Amniotic stem cell (primary cell): ENCODE results near the gene TRIM28.

ENCODE experiments used
- DNase-seq: peaks from one replicate; lab custom pipeline; 2025; lab: John Stamatoyannopoulos, UW

TRIM28 gene

DNA sequence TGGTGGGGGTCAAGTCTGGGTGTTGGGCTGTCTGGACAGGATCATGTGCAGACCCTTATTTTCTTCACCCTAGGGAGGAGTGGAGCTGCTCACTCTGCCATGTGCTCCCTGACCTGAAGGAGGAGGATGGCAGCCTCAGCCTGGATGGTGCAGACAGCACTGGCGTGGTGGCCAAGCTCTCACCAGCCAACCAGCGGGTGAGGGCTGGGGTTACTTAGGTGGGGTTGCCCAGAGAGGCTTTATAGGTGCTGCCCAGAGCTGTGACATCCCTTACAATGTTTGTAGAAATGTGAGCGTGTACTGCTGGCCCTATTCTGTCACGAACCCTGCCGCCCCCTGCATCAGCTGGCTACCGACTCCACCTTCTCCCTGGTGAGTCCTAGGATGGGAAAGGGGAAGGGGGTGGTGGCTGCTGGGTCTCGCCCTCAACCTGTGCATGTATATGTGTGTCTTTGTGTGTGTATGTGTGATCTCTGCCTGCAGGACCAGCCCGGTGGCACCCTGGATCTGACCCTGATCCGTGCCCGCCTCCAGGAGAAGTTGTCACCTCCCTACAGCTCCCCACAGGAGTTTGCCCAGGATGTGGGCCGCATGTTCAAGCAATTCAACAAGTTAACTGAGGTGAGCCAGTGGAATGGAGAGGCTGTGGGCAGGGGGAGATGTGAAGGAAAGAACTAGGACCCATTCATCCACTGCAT lies 5.9 kb downstream of the TRIM28 start:
- no peak for DNase-seq

DNA sequence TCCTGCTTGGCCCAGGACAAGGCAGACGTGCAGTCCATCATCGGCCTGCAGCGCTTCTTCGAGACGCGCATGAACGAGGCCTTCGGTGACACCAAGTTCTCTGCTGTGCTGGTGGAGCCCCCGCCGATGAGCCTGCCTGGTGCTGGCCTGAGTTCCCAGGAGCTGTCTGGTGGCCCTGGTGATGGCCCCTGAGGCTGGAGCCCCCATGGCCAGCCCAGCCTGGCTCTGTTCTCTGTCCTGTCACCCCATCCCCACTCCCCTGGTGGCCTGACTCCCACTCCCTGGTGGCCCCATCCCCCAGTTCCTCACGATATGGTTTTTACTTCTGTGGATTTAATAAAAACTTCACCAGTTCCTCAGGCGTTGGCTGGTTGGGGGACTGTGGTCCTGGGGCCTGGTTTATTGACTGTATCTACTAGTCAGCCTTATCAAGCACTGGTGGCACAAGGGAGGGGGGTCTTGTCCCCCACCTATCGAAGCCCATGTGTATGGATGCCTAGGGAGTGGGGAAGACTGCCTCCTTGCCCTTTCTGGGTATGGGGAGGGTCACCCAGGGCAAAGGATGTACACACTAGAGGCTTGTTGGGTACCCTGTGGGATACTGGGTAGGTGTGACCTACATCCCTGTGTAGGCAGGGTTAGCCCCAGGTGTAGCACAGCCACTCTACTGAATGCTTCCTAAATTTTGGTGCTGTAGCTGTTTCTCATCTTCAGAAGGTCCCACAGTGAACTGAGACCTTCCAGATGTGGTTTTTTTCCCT lies 6.7 kb downstream of the TRIM28 start:
- DNase-seq, result no peak

GRCh38 chr19:58551123-58551497 lies 7.2 kb downstream of the TRIM28 start:
- DNase-seq, result no peak

DNA sequence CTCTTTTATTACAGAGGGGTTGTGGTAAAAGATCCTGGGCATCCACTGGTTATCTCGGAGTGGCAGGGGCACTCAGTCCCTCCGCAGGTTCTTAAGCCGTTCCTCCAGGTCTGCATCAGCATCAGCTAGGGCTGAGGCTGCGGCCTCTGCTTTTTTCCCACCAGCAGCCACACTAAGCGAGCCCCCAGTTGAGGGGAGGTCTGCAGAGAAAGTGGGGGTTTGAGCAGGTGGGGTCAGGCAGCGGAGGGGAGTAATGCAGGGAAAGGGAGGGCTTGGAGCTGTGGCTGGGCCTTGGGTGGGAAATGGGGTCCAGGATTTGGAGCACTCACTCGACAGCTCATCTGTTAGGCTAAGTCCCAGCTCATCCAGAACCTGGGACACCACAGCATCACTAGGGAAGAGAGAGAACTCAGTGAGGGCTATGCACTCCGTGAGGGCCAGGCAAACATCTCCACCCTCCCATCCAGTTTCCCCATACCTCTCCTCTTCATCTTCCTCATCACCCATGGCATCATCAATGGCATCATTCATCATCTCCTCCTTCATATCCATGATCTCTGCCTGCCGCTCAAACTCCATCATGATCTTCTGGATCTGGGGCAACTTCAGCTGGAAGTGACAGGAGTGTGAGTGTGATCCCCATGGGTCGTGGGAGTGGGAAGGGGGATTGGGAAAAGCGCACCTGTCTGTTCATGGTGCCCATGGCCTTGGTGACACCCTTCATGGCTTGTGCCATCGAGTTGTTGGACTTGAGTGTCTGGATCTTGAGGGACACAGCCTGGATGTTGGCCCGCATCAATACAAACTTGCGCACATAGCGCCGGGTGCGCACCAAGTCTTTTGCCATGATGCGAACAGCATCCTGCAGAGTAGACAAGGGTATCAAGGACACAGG lies 8.0 kb downstream of the TRIM28 start:
- DNase-seq, result no peak

GRCh38 chr19:58552655-58553054 lies 8.8 kb downstream of the TRIM28 start:
- DNase-seq, result no peak

GRCh38 chr19:58553799-58554493 lies 10.1 kb downstream of the TRIM28 start:
- no peak for DNase-seq

DNA sequence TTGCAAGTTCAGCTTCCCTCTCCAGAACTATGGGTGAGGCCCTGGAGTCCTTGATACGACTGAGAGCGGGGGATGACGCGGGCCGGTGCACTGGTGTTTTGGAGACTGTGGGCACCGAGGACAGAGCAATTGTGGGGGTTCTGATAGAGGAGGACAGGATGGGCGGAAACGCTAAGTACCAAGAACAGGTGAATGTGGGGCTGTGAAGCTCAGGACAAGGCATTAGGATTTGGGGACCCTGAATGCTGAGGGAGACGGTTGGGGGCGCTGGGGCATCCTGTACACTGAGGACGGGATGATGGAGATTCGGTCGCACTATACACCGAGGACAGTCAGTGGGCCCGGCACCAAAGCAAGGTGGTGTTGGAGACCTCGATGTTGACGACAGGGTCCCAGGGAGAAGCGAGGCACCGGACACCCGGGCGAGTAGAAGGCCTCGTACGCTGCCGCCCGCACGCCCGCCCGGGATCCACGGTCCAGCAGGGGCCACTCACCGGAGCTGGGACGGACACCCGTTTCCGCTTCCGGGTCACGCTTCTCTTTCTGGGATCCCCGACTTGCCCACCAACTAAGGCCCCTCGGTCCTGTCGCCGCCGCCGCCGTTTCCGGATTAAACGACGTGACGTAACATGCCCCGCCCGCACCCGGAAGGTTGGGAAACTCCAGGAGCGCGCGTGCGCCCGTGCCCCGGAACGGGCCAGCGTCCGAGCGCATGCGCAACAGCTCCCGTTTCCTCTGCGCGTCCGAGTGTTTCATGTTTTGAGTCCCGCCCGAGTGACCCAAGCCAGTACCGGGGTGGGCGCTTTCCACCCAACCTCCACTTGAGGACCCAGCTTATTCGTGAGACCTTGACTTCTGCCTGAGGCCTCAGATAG lies 10.9 kb downstream of the TRIM28 start, which contains the start of gene CHMP2A:
Gene CHMP2A, minus strand, starts transcription at position 612 of the 875 bp plus-strand sequence. CDS start 893 bp downstream, outside the sequence.
- DNase-seq, result no peak

DNA sequence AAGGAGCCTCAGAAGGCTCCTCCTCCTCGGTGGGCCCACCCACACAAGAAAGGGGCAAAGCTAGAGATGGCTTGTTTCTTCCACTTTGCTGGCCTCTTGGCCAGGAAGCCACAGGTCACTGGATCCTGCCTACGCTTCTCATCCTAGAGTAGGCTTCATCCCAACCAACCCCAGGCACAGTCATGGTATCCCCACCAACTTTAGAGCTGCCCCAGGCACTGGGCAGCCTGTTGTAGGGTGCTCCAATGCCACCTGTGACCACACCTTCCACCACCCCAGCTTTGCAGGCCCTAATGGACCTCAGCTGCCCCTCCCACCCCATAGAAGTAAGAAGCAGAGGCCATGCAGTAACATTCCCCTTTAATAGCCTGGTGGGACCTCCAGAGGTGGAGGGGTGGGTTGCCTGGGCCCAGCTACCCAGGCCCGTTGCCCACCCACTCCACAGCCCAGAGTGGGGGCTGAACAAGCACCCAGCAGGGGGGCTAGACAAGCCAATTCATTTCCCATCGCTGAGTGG lies 11.6 kb downstream of the TRIM28 start:
- DNase-seq, result no peak

DNA sequence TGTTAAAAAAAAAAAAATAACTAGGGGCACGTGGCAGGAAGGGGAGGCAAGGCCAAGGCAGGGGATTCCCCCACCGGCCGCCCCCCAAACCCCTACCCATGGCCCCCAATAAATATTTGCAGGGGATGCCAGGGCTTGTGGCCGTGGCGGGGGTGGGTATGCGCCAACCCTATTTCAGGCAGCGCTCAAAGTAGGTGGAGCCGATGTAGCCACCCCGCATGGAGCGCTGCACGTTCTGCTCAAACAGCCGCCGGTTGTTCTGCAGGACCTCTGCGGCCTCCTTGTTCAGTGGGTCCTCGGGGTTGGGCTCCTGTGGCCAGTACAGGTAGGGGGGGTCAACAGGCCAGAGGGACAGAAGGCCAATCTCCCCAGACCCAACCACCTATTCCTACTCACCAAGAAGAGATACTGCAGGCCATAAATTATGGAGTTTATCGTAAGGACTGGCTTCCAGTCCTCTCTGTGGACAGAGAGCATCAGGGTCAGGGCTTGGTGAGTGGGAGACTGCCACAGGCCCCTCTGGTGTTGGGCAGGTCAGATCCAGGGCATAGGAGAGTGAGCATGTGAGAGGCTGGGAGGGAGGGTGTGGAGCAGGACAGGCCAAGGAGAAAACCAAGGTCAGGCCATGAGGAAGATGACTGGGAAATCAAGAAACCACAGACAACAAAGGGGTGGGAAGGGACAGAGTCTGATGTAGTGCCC lies 12.2 kb downstream of the TRIM28 start:
- no peak for DNase-seq

DNA sequence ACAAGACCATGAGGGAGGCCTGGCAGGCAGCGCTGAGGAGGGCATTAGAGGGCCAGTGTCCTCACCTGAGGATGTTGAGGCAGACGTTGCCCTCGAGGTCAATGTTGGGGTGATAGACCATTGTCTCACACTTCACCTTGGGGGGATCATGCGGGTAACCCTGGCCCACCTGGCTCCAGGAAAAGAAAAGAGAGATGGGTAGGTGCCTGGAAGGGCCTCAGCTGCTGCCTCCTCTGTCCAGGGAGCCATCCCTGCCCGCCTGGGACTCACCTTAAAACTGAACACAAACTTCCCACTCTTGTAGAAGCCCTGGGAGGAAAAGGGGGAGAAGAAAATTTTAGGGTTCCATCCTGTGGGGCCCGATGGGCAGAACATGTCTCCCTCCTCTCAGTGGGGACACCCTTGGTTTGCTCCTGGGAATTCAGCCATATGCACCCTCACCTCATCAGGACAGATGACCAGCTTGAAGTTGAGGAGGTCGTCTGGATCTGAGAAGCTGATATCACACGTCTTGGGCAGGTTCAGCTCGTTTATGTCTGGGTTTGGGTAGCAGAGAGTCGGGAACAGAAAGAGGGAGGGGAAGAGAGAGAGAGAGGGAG lies 12.9 kb downstream of the TRIM28 start:
- no peak for DNase-seq

GRCh38 chr19:58557221-58558065 lies 13.6 kb downstream of the TRIM28 start:
- DNase-seq, result no peak

DNA sequence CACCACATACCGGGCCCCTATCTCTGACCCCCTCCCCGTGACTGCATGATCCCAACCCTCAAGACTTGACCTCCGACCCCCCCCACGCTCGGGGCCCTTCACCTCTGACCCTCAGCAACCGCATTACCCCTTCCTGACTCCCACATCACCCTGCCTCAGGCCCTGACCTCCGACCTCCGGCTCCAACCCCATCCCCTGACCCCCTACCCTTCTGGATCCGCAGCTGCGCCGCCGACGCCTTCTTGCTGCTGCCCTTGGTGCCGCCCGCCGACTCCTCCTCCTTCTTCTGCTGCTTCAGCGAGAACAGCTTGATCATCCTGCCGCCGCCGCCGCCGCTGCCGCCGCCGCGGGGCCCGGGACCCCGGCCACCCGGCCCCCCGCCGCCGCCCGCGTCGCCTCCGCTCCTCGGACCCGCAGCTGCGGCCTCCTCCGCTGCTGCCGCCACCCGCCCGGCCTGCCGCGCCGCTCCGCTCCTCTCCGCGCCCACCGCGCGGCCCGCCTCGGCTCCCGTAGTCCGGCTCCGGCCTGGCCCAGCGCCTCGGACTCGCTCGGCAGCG lies 14.3 kb downstream of the TRIM28 start, which contains the start of gene UBE2M:
Gene UBE2M, minus strand, starts transcription at position 546 of the 557 bp plus-strand sequence. Its CDS starts 230 bp downstream, at position 316.
- no peak for DNase-seq

- DNase-seq, result no peak
Measured at GRCh38 chr19:58558623-58559274, 14.9 kb downstream of the TRIM28 start.

DNA sequence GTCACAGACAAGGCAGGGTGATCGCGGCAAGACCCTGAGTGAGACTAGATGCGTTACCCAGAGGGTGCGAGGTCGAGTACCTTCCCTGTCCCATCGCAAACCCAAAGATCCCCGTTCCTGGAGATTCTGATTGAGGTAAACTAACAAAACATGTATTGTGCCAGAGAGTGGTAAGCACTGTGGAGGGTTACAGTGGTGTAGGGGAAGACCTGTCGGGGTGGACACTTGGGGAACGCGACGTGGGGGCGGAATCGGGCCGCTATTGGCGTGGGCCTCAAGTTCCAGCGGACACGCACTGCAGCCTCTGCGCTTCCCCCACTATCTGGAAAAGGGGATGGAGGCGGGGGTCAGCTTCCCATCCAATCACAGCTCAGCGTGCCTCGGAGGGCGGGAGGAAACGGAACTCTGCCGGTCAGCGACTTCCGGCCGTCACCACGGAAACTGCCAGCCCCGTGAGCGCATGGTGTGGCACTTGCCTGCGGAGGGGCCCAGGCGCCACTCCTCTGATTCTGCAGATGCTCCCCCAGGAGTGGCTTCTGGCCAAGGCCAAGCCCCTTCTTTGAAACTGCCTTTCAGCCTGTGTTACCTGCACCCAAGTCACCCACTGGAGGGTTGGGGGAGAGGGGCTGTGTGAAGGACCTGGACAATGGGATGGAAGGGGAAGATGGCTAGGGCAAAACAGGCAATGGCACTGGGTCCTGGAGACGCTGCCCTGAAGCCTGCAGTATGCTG lies 15.6 kb downstream of the TRIM28 start:
- DNase-seq, result no peak

DNA sequence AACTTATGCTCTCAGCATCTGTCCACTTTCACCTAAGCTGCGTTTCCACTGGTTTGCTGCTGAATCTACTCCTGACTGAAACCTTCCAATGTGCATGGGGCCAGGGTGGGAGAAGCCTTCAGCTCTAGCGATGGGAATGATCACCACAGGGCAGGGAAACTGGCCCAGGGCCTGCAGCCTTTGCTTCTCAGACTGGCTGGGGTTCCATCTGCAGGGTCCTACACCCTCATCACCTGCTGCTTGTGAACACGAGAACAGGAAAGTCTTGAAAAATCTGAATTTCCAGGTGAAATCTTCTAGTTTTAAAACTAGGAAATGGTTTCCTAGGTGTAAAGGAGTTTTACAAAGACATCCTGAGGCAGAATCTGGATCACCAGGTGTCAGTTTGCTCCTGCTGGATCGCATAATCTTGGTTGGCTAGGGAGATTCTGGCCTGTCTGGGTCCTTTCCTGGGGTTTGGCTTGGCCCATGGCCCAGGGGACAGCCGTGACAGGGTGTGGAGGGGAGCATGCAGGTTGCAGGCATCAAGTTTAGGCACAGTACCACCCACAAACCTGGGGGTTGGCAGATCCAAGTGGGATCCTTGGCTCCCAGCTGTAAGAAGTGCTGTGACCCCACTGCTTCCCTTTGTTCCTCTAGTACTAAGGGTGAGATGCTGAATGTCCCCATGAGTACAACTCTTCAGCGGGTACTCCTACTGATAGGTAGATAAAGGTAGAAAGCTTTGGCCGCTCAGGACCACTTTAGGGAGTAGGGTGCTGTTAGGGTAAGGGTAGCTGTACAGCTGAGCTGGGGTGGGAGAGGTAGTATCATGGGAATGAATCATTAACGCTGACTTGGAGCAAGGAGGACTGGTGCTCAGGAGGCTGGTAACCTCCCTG lies 16.4 kb downstream of the TRIM28 start:
- DNase-seq, result no peak

DNA sequence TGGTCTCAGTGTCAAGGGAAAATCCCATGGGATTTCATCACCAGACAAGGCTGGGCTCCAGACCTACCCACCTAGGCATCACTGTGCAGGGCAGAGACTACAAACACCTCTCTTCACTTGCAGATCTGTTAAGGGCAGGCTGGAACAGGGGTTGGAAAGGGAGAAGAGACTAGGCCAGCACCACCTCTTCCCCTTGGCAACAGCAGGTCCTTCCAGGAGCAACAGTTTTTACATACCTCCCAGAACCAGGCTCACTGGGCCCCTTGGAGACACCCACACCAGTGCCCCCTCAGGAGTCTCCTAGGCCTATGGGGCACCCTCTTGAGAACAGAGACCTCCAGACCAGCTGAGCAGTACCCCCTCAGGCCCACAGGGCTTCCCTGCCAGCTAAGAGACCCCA lies 17.1 kb downstream of the TRIM28 start:
- no peak for DNase-seq
